Stimulated activated naive B cell treated with anti-CD40 and anti-IgM and Interleukin-4, amounts not matched to agents 10 μg/mL and 1 μg/mL and 100 μg/mL, for 72 hours (primary cell): Measurements from ENCODE around the gene LIPE.
A peak's percentile ranks its signal among the peaks of the same experiment; 100 is the strongest.

Experiments
- ATAC-seq, 2 donors: fragments of 150-1000 bp; cut with Tn5 transposase; replicated peaks; 2 replicates each; pipeline ENCODE4 v1.10.0; 2021; ENCODE audit warnings: moderate library complexity in 1 of 2
- DNase-seq: peaks from one replicate; pipeline ENCODE4 v3.0.0; 2021
- H3K27ac Mint-ChIP-seq: one replicate; pipeline ENCODE4 v1.8.0; 2022; ENCODE audit warnings: mild to moderate bottlenecking, mixed read lengths
- H3K27me3 Mint-ChIP-seq, 2 donors: one replicate each; pipeline ENCODE4 v1.8.0; 2022; ENCODE audit warnings: mixed read lengths in 2 of 2
- H3K36me3 Mint-ChIP-seq, 2 donors: one replicate each; pipeline ENCODE4 v1.8.0; 2022; ENCODE audit warnings: mixed read lengths in 2 of 2, mild to moderate bottlenecking in 1 of 2
- H3K4me1 Mint-ChIP-seq, 2 donors: one replicate each; pipeline ENCODE4 v1.8.0; 2022; ENCODE audit warnings: mixed read lengths in 2 of 2, mild to moderate bottlenecking in 1 of 2
- H3K4me3 Mint-ChIP-seq, 2 donors: one replicate each; pipeline ENCODE4 v1.8.0; 2022; ENCODE audit warnings: mild to moderate bottlenecking in 2 of 2, mixed read lengths in 2 of 2, moderate library complexity in 1 of 2
- H3K9me3 Mint-ChIP-seq, 2 donors: one replicate each; pipeline ENCODE4 v1.8.0; 2022; ENCODE audit warnings: mixed read lengths in 2 of 2, mild to moderate bottlenecking in 1 of 2

LIPE gene

DNA sequence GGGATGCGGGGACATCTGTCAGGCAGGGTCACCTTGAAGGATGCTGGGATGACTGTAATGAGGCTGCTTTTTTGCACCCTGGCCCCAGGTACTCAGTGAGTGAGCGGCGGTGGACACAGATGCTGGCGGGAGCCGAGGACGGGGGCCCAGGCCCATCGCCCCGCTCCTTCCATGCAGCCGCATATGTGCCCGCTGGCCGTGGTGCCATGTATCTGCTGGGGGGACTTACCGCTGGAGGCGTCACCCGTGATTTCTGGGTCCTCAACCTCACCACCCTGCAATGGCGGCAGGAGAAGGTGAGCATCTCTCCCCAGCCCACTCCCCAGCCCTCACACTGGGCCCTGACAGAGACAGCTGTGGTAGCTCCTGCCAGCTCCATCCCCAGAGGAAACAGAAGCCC is 70.5 kb downstream of the LIPE start:
- H3K4me3 Mint-ChIP-seq: no peak overlapping the region
- peaks cover 4 to 5% of the 10 kb centered on the region in 2 donors for H3K4me1 Mint-ChIP-seq
- DNase-seq (no peak), ATAC-seq (no peak)
- H3K36me3 Mint-ChIP-seq: peaks cover 47 to 58% of the 10 kb centered on the region in 2 donors
- H3K27me3 Mint-ChIP-seq: no peaks in the 10 kb centered on the region
- H3K27ac Mint-ChIP-seq: no peak overlapping the region
- H3K9me3 Mint-ChIP-seq: no peaks in the 10 kb centered on the region

DNA sequence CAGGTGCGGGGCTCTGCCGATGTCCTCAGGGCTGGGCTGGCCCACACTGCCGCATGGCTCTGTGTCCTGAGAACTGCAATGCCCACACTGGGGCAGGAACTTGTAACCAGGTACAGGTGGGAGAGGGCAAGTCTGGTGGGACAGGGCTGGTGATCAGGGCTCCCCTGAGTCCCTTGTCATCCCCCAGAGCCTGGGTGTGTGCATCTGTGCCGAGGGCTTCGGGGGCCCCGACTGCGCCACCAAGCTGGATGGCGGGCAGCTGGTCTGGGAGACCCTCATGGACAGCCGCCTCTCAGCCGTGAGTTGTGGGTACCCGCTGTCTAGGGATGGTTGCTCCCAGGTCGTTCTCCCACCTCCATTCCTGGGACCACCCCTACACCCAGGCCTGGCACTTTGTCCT is 71.3 kb downstream of the LIPE start:
- H3K4me3 Mint-ChIP-seq: no peak overlapping the region
- no peaks in the 10 kb centered on the region for H3K27me3 Mint-ChIP-seq
- no peak for DNase-seq
- H3K27ac Mint-ChIP-seq: no peak overlapping the region
- H3K9me3 Mint-ChIP-seq: no peaks in the 10 kb centered on the region
- H3K36me3 Mint-ChIP-seq: peaks cover 43 to 51% of the 10 kb centered on the region in 2 donors
- peaks cover 0 to 4% of the 10 kb centered on the region in 2 donors for H3K4me1 Mint-ChIP-seq
- ATAC-seq: no peak

DNA sequence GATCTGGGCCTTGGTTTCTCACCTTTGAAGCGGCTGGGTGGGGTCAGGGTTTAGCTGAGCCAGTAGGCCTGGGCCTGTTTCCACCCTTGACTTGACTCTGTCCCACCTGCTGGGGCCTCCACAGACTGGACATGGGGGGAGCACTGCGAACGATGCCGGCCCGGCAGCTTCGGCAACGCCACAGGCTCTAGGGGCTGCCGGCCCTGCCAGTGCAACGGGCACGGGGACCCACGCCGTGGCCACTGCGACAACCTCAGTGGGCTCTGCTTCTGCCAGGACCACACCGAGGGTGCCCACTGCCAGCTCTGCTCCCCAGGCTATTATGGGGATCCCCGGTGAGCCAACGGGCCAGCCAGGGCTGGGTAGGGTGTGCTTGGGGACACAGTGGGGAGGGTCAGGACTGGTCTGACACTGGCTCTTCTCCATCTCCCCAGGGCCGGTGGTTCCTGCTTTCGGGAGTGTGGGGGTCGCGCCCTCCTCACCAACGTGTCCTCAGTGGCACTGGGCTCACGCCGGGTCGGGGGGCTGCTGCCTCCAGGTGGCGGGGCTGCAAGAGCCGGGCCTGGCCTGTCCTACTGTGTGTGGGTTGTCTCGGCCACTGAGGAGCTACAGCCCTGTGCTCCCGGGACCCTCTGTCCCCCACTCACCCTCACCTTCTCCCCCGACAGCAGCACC is 73.7 kb downstream of the LIPE start:
- Mint-ChIP-seq H3K9me3 (no peaks in the 10 kb centered on the region), H3K4me3 (no peak overlapping the region), H3K27ac (peak overlapping the region; percentile 63), H3K4me1 (peaks cover 0 to 4% of the 10 kb centered on the region in 2 donors), H3K36me3 (peaks cover 42 to 48% of the 10 kb centered on the region in 2 donors), H3K27me3 (no peaks in the 10 kb centered on the region)
- DNase-seq (no peak), ATAC-seq (no peak)

DNA sequence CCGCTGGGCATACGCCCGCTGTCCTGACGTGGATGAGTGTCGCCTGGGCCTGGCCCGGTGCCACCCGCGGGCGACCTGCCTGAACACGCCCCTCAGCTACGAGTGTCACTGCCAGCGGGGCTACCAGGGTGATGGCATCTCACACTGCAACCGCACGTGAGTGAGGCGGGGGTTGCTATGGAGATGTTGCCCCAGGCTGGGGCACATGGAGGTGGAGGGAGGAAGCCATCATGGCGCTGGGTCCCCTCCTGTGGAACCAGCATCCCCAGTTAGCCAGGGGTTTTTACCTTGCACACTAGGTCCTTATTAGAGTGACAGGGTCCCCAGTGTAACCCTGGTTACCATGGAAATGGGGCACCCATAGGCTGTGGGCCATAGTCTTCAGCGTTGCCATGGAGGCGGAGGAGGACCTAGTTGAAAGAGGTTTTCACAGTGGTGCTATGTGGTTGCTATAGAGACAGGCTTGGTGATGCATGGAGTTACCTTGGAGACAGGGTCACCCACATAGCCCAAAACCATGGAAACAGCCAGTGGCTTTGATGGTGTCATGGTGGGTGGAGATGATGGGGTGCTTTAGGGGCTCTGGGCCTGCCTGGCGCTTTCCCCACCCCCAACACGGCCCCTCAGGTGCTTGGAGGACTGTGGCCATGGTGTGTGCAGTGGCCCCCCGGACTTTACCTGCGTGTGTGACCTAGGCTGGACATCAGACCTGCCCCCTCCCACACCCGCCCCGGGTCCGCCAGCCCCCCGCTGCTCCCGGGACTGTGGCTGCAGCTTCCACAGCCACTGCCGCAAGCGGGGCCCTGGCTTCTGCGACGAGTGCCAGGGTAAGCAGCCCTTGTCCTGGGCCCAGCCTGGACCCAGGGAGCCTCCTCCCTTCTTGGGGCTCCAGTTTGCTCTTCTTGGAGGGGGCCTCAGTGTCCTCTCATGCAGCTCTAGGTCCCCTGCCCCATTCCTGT is 74.6 kb downstream of the LIPE start:
- no peak overlapping the region for H3K4me3 Mint-ChIP-seq
- no peak for DNase-seq
- H3K4me1 Mint-ChIP-seq: peaks cover 0 to 4% of the 10 kb centered on the region in 2 donors
- no peaks in the 10 kb centered on the region for H3K27me3 Mint-ChIP-seq
- peaks cover 40 to 49% of the 10 kb centered on the region in 2 donors for H3K36me3 Mint-ChIP-seq
- peak; percentile 70 to 72 for ATAC-seq
- H3K27ac Mint-ChIP-seq: peak overlapping the region; percentile 63
- no peaks in the 10 kb centered on the region for H3K9me3 Mint-ChIP-seq
